Hepatic stellate cell (primary cell): ENCODE results near the gene PLA2G2E.
"Not testable (repeated sequence)": the region's sequence is repeated elsewhere in the genome, so short reads cannot be mapped to it uniquely, and the experiment has no call there.

Experiments
- DNase-seq: peaks from one replicate; pipeline ENCODE4 v3.0.0; 2011; ENCODE audit warnings: low spot score

PLA2G2E gene

GRCh38 chr1:19927130-19927421, 3.7 kb upstream of the PLA2G2E start:
- not testable (repeated sequence) for DNase-seq

- no peak for DNase-seq
Observed at GRCh38 chr1:19926296-19927129, 3.1 kb upstream of the PLA2G2E start.

DNA sequence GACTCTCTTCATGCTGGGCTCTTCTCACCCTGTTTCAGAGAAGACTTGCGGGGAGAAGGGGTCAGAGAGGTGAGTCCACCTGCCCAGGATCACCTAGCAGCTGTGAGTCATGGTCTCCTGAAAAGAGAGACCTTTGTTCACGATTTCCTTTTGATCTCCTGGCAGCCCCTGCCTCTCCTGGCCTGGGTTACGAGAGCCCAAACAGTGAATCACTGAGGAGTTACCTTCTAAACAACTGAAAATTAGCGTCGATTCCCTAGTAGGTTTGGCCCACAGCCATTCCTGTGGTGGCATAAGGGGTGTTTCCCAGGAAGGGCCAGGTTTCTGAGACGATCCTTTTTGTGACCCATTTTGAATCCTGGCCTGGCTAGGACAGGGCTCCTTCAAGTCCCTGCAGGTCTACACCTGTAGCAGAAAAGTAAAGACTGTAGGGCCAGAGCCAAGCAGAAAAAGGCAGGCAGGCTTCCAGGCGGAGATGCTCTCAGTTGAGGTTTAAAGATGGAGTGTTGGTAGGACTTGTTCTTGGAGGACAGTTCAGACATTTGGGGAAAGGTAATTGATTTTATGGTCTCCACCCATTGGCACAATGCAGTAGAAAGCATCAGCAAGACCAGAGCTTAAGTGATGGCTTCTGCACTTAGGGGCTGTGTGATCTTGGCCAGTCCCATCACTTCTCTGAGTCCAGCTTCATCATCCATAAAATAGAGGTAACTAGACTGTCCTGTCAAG, 2.1 kb upstream of the PLA2G2E start:
- DNase-seq: no peak

- no peak for DNase-seq
Observed at GRCh38 chr1:19923953-19924346, 533 bp upstream of the PLA2G2E start.

GRCh38 chr1:19922015-19922688, 1.3 kb downstream of the PLA2G2E start:
- no peak for DNase-seq

DNA sequence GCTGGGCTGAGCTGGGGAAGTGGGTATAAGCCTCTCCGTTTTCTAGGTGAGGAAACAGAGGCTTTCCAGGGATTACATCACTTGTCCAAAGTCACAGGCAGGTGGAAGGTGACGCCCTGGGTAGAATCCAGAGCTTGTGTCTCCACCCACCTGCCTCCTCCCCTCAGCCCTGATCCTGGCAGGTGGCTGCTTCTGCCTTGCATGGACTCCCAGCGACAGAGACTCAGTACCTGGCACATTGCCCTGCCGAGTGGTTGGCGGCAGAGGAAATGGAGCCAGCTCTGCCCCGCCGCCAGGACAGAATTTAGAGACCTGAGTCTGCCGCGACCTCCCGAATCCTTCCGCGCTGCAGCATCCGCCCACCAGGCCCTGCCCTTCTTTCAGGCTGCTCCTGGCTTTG, 2.1 kb downstream of the PLA2G2E start:
- no peak for DNase-seq

- no peak for DNase-seq
Observed at GRCh38 chr1:19920132-19920710, 3.2 kb downstream of the PLA2G2E start.

- DNase-seq: peak; percentile 86
Observed at GRCh38 chr1:19918057-19918456, 5.4 kb downstream of the PLA2G2E start.

DNA sequence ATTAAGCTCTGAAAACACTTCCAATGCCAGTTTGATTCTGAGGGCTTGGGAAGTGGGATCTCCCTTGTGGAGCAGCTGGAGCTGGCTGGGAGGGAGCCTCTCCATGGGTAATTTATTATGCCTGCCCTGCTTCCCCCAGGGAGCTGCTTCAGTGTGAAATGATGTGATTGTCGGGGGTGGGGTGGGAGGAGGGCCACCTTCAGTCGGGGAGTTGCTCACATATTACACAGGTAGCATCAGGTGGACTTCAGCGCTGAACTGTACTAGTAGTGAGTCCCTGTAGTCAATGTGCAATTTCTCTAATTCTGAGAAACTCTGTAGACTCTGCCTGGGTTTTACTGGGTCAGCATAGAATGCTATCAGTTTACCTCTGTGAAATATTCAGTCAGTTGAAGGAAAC, 12.8 kb downstream of the PLA2G2E start:
- no peak for DNase-seq

DNA sequence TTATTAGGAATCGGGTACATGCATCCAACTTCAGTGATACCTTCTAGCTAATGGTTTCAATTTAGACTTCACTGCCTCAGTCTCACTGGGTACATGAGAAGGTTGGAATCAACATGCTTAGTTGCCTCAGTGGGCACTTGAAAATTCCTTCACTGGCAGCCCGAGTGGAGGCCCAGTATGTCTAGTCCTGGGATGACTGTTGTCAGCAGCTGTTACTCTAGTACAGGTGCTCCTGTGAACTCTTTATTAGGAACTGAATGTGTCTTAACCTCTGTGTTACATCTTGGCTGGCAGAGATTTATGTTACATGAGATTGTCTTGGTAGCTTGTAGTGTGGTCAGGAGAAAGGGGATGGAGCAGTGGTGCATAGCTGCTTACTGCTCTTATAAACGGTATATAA, 13.4 kb downstream of the PLA2G2E start:
- no peak for DNase-seq

GRCh38 chr1:19909392-19909791, 14.0 kb downstream of the PLA2G2E start:
- no peak for DNase-seq

DNA sequence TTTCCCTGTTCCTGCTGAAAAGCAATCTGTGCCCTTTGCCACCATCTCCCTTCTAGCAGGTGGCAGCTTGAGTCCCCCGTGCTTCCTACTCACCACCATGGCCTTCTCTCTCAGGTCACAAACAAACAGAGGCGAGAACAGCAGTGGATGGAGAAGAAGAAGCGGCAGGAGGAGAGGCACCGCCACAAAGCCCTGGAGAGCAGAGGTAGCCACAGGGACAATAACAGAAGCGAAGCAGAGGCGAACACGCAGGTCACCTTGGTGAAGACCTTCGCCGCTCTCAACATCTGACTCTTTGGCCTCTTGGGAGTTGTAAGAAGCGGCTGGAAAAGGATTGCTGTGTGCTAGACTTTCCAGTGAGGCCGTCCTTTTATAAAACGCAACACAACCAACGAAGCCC, 16.0 kb downstream of the PLA2G2E start:
- DNase-seq: no peak

GRCh38 chr1:19903621-19904020, 19.8 kb downstream of the PLA2G2E start:
- DNase-seq: no peak

- DNase-seq: no peak
Observed at GRCh38 chr1:19901653-19902052, 21.8 kb downstream of the PLA2G2E start.

- DNase-seq: no peak
Observed at GRCh38 chr1:19894218-19894617, 29.2 kb downstream of the PLA2G2E start.

DNA sequence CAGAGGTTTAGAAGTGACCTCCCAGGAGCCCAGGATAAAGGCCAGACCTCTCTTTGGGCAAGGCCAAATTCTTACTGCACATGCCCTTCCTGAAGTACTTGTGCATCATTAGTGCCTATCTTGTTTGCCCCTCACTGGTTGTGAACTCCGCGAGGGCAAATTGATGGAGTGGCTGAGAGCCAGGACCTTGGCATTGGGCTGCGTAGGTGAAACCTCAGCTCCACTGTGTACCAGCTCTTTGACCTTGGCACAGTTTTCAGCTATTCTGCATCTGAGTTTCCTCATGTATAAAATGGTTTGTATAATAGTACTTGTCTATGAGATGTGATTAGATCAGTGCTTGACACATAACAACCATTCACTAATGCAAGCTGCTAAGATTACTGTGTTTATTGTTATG, 29.7 kb downstream of the PLA2G2E start:
- no peak for DNase-seq

DNA sequence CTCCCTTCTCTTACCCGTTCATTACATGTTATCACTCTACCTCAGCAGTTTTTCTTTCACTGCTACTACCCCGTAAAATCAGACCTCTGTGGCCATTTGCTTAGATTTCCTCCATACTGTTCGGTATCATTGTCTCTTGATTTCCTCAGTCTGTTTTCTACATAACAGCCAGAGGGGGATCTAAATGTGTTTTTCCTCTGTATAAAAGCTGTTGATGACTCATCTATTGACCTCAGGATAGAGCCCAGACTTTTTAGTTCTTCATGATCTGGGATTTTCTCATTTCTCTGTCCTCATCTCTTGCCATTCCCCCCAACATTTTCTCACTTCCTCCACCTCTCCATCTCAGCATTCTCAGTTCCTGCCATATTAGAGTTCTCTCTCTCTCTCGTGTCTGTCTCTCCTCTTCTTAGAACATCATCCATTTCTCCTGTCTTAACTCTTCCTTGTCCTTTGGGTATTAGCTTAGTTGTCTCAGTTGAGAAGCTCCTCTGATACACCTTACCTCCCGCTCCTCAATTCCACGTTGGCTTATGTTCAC, 30.7 kb downstream of the PLA2G2E start:
- DNase-seq: no peak

DNA sequence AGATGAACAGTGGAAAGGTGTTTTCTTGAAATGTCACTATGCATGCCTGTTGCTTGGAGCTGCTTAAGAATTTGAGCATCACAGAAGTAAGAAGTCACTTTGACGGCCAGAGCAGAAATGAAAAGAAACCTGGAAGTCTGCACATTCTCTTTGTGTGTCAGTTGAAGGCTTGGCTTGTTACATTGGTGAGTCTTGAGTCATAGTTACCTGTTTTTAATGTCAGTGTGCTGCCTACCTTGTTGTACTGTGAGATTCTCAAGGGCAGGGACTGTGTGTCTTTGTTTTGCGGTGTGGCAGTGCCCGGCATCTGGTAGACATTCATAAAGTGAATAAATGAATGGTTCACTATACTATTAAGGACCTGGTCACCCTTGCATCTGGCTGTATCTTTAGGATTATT, 31.3 kb downstream of the PLA2G2E start:
- no peak for DNase-seq

- no peak for DNase-seq
Observed at GRCh38 chr1:19889656-19890055, 33.8 kb downstream of the PLA2G2E start.

- DNase-seq: no peak
Observed at GRCh38 chr1:19888112-19888511, 35.3 kb downstream of the PLA2G2E start.

GRCh38 chr1:19885821-19886220, 37.6 kb downstream of the PLA2G2E start:
- no peak for DNase-seq

DNA sequence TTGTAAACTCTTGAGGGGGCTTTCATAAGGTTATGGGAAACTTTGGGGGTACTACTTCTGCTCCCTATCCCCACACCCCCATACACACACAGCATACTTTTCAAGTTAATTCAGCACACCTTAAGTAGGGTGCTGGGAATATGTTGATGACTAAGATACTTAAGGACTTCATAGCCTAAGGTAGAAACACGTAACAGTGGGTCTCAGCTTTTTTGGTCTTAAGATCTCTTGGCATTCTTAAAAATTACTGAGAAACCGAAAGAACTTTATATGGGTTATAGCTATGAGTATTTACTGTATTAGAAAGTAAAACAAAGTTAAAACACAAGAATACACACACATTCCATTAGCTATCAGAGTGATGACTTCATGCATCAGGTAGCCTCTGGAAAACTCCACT, 39.1 kb downstream of the PLA2G2E start:
- no peak for DNase-seq
